HG03439 (cell line): ENCODE data around the gene LUC7L.
"Not testable (repeated sequence)": the region's sequence is repeated elsewhere in the genome, so short reads cannot be mapped to it uniquely, and the experiment has no call there.

Source experiments
- ATAC-seq: cut with Tn5 transposase; IDR thresholded peaks from one replicate; pipeline ENCODE4 v1.9.1; 2021; ENCODE audit warnings: mild to moderate bottlenecking, moderate library complexity; ENCODE audit not compliant: unreplicated experiment

LUC7L gene

DNA sequence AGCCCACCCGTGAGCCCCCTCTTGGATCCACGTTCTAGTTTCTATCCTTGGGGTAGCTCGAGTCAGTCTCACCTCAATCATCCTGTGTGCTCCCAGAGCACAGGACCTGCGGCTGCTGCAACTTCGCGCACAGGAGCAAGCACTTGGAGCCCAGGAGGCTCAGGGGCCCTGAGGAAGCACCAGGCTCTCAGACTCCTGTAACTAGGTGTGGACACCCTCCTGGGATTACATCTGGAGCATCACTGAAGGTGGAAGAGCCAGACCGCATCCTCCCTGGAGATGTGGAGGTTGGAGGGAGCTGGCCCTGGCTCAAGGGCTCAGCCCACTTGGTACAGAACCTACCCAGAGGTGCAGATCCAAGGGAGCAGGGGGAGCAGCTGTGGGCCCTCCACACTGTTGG lies 46.2 kb downstream of the LUC7L start:
- no peak for ATAC-seq

DNA sequence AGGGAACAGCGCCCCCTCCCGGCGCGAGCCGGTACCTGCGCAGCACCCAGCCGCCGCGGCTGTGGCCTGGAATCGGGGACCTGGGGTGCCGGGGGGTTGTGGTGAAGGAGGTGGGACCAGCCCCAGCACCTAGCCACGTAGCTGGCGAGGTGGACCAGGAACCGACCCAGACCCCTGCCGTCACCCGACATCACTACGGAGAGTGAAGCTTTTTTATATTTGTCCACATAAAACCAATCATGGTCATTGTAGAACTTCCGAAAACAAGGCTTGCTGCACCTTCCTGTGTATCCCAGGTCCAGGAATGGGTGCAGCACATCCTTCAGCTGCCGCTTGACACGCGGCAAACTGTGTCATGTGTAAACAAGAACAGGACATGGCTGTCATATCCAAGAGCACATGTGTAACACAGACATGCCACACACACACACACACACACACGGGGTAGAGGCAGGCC lies 47.7 kb downstream of the LUC7L start:
- ATAC-seq, result no peak

DNA sequence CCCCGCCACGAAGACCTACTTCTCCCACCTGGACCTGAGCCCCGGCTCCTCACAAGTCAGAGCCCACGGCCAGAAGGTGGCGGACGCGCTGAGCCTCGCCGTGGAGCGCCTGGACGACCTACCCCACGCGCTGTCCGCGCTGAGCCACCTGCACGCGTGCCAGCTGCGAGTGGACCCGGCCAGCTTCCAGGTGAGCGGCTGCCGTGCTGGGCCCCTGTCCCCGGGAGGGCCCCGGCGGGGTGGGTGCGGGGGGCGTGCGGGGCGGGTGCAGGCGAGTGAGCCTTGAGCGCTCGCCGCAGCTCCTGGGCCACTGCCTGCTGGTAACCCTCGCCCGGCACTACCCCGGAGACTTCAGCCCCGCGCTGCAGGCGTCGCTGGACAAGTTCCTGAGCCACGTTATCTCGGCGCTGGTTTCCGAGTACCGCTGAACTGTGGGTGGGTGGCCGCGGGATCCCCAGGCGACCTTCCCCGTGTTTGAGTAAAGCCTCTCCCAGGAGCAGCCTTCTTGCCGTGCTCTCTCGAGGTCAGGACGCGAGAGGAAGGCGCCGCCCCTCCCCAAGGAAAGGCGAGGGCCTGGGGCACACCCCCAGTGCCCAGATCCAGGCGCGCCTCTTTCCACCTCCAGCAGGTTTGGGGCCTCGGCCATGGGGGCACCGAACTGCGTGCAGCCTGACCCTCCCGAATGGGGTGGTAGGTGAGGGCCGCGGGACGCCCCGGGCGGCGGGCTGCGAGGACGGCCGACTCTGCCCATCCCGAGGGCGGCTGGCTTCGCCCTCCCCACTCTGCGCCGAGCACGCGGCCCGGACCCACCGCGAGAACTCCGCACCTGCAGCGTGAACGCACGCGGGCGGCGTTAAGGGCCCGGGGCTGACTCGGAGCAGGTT lies 48.3 kb downstream of the LUC7L start:
- ATAC-seq, result no peak

DNA sequence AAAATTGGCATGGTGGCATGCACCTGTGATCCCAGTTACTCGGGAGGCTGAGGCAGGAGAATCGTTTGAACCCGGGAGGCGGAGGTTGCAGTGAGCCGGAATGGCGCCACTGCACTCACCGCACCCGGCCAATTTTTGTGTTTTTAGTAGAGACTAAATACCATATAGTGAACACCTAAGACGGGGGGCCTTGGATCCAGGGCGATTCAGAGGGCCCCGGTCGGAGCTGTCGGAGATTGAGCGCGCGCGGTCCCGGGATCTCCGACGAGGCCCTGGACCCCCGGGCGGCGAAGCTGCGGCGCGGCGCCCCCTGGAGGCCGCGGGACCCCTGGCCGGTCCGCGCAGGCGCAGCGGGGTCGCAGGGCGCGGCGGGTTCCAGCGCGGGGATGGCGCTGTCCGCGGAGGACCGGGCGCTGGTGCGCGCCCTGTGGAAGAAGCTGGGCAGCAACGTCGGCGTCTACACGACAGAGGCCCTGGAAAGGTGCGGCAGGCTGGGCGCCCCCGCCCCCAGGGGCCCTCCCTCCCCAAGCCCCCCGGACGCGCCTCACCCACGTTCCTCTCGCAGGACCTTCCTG lies 49.1 kb downstream of the LUC7L start, which contains the start of gene HBQ1:
Gene HBQ1, plus strand, starts transcription at position 359 of the 575 bp plus-strand sequence. Its CDS starts 28 bp downstream, at position 387.
- no peak for ATAC-seq

DNA sequence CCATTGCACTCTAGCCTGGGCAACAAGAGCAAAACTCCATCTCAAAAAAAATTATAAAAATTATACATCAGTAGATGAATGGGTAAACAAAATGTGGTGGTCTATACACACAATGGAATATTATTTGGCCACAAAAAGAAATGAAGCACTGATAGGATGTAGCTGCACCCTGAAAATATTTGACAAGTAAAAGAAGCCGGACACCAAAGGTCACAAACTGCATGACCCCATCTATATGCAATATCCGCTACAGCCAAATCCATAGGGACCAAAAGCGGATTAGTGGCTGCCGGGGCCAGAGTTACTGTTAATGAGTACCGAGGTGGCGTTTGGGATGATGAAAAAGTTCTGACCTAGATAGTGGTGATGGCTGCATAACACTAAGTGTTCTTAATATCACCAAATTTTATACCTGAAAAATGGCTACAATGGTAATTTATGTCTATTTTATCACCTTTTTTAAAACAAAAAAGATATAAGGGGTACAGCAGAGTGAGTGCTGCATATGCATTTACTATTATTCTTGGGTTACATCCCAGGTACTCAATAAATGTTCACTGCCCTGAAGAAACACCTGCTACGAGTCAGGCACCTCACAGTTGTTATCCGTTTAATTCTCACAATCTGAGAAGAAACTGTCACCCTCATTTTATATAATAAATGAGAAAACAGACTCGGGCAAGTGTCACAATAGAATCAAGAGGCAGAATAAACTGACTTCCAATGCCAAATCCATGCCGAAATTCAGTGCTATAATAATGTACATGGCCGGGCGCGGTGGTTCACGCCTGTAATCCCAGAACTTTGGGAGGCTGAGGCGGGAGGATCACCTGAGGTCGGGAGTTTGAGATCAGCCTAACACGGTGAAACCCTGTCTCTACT lies 49.8 kb downstream of the LUC7L start:
- no peak for ATAC-seq

DNA sequence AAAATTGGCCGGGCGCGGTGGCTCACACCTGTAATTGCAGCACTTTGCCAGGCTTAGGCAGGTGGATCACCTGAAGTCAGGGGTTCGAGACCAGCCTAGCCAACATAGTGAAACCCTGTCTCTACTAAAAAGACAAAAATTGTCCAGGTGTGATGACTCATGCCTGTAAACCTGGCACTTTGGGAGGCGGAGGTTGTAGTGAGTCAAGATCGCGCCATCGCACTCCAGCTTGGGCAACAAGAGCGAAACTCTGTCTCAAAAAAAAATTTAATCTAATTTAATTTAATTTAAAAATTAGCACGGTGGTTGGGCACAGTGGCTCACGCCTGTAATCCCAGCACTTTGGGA lies 50.6 kb downstream of the LUC7L start:
- no peak for ATAC-seq

DNA sequence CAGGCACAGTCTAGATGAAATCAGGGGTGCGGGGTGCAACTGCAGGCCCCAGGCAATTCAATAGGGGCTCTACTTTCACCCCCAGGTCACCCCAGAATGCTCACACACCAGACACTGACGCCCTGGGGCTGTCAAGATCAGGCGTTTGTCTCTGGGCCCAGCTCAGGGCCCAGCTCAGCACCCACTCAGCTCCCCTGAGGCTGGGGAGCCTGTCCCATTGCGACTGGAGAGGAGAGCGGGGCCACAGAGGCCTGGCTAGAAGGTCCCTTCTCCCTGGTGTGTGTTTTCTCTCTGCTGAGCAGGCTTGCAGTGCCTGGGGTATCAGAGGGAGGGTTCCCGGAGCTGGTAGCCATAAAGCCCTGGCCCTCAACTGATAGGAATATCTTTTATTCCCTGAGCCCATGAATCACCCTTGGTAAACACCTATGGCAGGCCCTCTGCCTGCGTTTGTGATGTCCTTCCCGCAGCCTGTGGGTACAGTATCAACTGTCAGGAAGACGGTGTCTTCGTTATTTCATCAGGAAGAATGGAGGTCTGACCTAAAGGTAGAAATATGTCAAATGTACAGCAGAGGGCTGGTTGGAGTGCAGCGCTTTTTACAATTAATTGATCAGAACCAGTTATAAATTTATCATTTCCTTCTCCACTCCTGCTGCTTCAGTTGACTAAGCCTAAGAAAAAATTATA lies 51.1 kb downstream of the LUC7L start:
- ATAC-seq, result no peak

DNA sequence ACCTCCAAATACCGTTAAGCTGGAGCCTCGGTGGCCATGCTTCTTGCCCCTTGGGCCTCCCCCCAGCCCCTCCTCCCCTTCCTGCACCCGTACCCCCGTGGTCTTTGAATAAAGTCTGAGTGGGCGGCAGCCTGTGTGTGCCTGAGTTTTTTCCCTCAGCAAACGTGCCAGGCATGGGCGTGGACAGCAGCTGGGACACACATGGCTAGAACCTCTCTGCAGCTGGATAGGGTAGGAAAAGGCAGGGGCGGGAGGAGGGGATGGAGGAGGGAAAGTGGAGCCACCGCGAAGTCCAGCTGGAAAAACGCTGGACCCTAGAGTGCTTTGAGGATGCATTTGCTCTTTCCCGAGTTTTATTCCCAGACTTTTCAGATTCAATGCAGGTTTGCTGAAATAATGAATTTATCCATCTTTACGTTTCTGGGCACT lies 51.8 kb downstream of the LUC7L start:
- ATAC-seq, result no peak

DNA sequence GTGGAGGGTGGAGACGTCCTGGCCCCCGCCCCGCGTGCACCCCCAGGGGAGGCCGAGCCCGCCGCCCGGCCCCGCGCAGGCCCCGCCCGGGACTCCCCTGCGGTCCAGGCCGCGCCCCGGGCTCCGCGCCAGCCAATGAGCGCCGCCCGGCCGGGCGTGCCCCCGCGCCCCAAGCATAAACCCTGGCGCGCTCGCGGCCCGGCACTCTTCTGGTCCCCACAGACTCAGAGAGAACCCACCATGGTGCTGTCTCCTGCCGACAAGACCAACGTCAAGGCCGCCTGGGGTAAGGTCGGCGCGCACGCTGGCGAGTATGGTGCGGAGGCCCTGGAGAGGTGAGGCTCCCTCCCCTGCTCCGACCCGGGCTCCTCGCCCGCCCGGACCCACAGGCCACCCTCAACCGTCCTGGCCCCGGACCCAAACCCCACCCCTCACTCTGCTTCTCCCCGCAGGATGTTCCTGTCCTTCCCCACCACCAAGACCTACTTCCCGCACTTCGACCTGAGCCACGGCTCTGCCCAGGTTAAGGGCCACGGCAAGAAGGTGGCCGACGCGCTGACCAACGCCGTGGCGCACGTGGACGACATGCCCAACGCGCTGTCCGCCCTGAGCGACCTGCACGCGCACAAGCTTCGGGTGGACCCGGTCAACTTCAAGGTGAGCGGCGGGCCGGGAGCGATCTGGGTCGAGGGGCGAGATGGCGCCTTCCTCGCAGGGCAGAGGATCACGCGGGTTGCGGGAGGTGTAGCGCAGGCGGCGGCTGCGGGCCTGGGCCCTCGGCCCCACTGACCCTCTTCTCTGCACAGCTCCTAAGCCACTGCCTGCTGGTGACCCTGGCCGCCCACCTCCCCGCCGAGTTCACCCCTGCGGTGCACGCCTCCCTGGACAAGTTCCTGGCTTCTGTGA lies 52.5 kb downstream of the LUC7L start, which contains the start of gene HBA1:
Gene HBA1, plus strand, starts transcription at position 204 of the 906 bp plus-strand sequence. Its CDS starts 37 bp downstream, at position 241.
- ATAC-seq, result not testable (repeated sequence)

DNA sequence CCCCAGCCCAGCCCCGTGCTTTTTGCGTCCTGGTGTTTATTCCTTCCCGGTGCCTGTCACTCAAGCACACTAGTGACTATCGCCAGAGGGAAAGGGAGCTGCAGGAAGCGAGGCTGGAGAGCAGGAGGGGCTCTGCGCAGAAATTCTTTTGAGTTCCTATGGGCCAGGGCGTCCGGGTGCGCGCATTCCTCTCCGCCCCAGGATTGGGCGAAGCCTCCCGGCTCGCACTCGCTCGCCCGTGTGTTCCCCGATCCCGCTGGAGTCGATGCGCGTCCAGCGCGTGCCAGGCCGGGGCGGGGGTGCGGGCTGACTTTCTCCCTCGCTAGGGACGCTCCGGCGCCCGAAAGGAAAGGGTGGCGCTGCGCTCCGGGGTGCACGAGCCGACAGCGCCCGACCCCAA lies 53.2 kb downstream of the LUC7L start:
- not testable (repeated sequence) for ATAC-seq

DNA sequence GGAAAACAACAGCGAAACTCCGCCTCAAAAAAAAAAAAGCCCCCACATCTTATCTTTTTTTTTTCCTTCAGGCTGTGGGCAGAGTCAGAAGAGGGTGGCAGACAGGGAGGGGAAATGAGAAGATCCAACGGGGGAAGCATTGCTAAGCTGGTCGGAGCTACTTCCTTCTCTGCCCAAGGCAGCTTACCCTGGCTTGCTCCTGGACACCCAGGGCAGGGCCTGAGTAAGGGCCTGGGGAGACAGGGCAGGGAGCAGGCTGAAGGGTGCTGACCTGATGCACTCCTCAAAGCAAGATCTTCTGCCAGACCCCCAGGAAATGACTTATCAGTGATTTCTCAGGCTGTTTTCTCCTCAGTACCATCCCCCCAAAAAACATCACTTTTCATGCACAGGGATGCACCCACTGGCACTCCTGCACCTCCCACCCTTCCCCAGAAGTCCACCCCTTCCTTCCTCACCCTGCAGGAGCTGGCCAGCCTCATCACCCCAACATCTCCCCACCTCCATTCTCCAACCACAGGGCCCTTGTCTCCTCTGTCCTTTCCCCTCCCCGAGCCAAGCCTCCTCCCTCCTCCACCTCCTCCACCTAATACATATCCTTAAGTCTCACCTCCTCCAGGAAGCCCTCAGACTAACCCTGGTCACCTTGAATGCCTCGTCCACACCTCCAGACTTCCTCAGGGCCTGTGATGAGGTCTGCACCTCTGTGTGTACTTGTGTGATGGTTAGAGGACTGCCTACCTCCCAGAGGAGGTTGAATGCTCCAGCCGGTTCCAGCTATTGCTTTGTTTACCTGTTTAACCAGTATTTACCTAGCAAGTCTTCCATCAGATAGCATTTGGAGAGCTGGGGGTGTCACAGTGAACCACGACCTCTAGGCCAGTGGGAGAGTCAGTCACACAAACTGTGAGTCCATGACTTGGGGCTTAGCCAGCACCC lies 54.0 kb downstream of the LUC7L start:
- ATAC-seq, result no peak

DNA sequence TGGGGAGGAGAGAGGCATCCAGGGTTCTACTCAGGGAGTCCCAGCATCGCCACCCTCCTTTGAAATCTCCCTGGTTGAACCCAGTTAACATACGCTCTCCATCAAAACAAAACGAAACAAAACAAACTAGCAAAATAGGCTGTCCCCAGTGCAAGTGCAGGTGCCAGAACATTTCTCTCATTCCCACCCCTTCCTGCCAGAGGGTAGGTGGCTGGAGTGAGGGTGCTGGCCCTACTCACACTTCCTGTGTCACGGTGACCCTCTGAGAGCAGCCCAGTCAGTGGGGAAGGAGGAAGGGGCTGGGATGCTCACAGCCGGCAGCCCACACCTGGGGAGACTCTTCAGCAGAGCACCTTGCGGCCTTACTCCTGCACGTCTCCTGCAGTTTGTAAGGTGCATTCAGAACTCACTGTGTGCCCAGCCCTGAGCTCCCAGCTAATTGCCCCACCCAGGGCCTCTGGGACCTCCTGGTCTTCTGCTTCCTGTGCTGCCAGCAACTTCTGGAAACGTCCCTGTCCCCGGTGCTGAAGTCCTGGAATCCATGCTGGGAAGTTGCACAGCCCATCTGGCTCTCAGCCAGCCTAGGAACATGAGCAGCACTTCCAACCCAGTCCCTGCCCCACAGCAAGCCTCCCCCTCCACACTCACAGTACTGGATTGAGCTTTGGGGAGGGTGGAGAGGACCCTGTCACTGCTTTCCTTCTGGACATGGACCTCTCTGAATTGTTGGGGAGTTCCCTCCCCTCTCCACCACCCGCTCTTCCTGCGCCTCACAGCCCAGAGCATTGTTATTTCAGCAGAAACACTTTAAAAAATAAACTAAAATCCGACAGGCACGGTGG lies 55.1 kb downstream of the LUC7L start:
- not testable (repeated sequence) for ATAC-seq

DNA sequence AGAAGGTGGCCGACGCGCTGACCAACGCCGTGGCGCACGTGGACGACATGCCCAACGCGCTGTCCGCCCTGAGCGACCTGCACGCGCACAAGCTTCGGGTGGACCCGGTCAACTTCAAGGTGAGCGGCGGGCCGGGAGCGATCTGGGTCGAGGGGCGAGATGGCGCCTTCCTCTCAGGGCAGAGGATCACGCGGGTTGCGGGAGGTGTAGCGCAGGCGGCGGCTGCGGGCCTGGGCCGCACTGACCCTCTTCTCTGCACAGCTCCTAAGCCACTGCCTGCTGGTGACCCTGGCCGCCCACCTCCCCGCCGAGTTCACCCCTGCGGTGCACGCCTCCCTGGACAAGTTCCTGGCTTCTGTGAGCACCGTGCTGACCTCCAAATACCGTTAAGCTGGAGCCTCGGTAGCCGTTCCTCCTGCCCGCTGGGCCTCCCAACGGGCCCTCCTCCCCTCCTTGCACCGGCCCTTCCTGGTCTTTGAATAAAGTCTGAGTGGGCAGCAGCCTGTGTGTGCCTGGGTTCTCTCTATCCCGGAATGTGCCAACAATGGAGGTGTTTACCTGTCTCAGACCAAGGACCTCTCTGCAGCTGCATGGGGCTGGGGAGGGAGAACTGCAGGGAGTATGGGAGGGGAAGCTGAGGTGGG lies 55.9 kb downstream of the LUC7L start:
- ATAC-seq, result not testable (repeated sequence)

DNA sequence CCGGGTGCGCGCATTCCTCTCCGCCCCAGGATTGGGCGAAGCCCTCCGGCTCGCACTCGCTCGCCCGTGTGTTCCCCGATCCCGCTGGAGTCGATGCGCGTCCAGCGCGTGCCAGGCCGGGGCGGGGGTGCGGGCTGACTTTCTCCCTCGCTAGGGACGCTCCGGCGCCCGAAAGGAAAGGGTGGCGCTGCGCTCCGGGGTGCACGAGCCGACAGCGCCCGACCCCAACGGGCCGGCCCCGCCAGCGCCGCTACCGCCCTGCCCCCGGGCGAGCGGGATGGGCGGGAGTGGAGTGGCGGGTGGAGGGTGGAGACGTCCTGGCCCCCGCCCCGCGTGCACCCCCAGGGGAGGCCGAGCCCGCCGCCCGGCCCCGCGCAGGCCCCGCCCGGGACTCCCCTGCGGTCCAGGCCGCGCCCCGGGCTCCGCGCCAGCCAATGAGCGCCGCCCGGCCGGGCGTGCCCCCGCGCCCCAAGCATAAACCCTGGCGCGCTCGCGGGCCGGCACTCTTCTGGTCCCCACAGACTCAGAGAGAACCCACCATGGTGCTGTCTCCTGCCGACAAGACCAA lies 56.8 kb downstream of the LUC7L start, which contains the start of gene HBA2:
Gene HBA2, plus strand, starts transcription at position 503 of the 568 bp plus-strand sequence. Its CDS starts 37 bp downstream, at position 540.
- not testable (repeated sequence) for ATAC-seq

DNA sequence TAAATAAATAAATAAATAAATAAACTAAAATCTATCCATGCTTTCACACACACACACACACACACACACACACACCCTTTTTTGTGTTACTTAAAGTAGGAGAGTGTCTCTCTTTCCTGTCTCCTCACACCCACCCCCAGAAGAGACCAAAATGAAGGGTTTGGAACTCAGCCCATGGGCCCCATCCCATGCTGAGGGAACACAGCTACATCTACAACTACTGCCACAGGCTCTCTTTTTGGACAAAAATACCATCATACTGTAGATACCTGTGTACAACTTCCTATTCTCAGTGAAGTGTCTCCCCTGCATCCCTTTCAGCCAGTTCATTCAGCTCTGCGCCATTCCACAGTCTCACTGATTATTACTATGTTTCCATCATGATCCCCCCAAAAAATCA lies 58.5 kb downstream of the LUC7L start:
- no peak for ATAC-seq

DNA sequence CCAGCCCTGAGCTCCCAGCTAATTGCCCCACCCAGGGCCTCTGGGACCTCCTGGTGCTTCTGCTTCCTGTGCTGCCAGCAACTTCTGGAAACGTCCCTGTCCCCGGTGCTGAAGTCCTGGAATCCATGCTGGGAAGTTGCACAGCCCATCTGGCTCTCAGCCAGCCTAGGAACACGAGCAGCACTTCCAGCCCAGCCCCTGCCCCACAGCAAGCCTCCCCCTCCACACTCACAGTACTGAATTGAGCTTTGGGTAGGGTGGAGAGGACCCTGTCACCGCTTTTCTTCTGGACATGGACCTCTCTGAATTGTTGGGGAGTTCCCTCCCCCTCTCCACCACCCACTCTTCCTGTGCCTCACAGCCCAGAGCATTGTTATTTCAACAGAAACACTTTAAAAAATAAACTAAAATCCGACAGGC lies 59.2 kb downstream of the LUC7L start:
- not testable (repeated sequence) for ATAC-seq
